H1 (cell line): ENCODE data around the gene PRKN. TPM values are rescaled to one million over a fixed set of nuclear protein-coding genes. Genes with fewer than 3 reads are reported as not detected.

ENCODE experiments used
- CTCF ChIA-PET: fragments of 300-600 bp; sonication (Branson Sonifier 250); formaldehyde crosslinking; loops from one replicate; lab custom pipeline; 2021; ENCODE audit not compliant: partially characterized antibody; lab: Charles Lee
- POLR2A ChIA-PET: fragments of 300-600 bp; sonication (Branson Sonifier 250); formaldehyde crosslinking; loops from one replicate; lab custom pipeline; 2021; ENCODE audit warnings: inconsistent platforms; ENCODE audit not compliant: partially characterized antibody; lab: Charles Lee
- DNase-seq, 2 experiments: peaks; one replicate each; pipeline versions ENCODE4 v3.0.0 to v3.0.0-alpha.2; 2010 to 2022; ENCODE audit warnings: low spot score in 2 of 2, low read depth in 1 of 2, mixed read lengths in 1 of 2
- FAIRE-seq: peaks from 2 replicates; lab custom pipeline; 2011; peaks lifted over from hg19 to GRCh38; lab: Jason Lieb, UNC
- H2AFZ ChIP-seq: 2 replicates; pipeline ENCODE4 v1.8.1; 2012; ENCODE audit warnings: low read length, inconsistent platforms
- H2AK5ac ChIP-seq: 2 replicates; pipeline ENCODE4 v1.6.1; 2013; ENCODE audit warnings: low read depth, low read length
- H2BK120ac ChIP-seq: replicated peaks from 2 replicates; pipeline ENCODE3; 2013; ENCODE audit warnings: low read depth, low read length, inconsistent platforms
- H2BK12ac ChIP-seq: 2 replicates; pipeline ENCODE4 v1.6.1; 2013; ENCODE audit warnings: low read depth, low read length
- H2BK15ac ChIP-seq: 2 replicates; pipeline ENCODE4 v1.6.1; 2013; ENCODE audit warnings: low read length
- H2BK20ac ChIP-seq: 2 replicates; pipeline ENCODE4 v1.6.1; 2013; ENCODE audit warnings: low read length
- H2BK5ac ChIP-seq: 2 replicates; pipeline ENCODE4 v1.6.1; 2013; ENCODE audit warnings: low read depth, low read length
- H3K14ac ChIP-seq: 2 replicates; pipeline ENCODE4 v1.6.1; 2013; ENCODE audit warnings: inconsistent platforms; ENCODE audit not compliant: insufficient read length
- H3K18ac ChIP-seq: 2 replicates; pipeline ENCODE4 v1.6.1; 2013; ENCODE audit warnings: low read length; ENCODE audit errors: extremely low read depth
- H3K23ac ChIP-seq: 2 replicates; pipeline ENCODE4 v1.6.1; 2013; ENCODE audit warnings: inconsistent platforms; ENCODE audit not compliant: insufficient read length
- H3K23me2 ChIP-seq: 2 replicates; pipeline ENCODE4 v1.6.1; 2013; ENCODE audit warnings: low read depth, low read length
- H3K27ac ChIP-seq: 2 replicates; pipeline ENCODE4 v1.6.1; 2011; ENCODE audit warnings: low read depth, low read length, inconsistent platforms
- H3K27me3 ChIP-seq, 4 experiments: replicated peaks in 1 of 4; 1 replicate in 1 of 4; 2 replicates in 3 of 4; pipeline versions ENCODE4 v1.6.1 to v1.8.1; 2011 to 2013; ENCODE audit warnings: low read length in 3 of 4, mild to moderate bottlenecking in 3 of 4, inconsistent platforms in 2 of 4, mixed read lengths in 2 of 4, moderate library complexity in 1 of 4; ENCODE audit not compliant: control insufficient read depth in 3 of 4, insufficient read depth in 3 of 4; ENCODE audit errors: extremely low read depth in 1 of 4
- H3K36me3 ChIP-seq, 4 experiments: 2 replicates each; pipeline versions ENCODE4 v1.6.1 to v1.8.1; 2011 to 2013; ENCODE audit warnings: mild to moderate bottlenecking in 4 of 4, low read length in 3 of 4, moderate library complexity in 2 of 4, control low read depth in 1 of 4, inconsistent platforms in 1 of 4; ENCODE audit not compliant: insufficient read depth in 4 of 4, control insufficient read depth in 2 of 4
- H3K4ac ChIP-seq: replicated peaks from 2 replicates; pipeline ENCODE3; 2013; ENCODE audit warnings: low read length, low read depth, mixed read lengths, inconsistent platforms; ENCODE audit not compliant: insufficient read length
- H3K4me1 ChIP-seq, 4 experiments: replicated peaks in 1 of 4; 1 replicate in 1 of 4; 2 replicates in 3 of 4; pipeline versions ENCODE4 v1.6.1 to v1.8.1; 2011 to 2013; ENCODE audit warnings: low read length in 3 of 4, inconsistent platforms in 2 of 4, mixed read lengths in 1 of 4; ENCODE audit not compliant: insufficient read depth in 4 of 4, control insufficient read depth in 3 of 4
- H3K4me2 ChIP-seq, 2 experiments: 2 replicates each; pipeline versions ENCODE4 v1.6.1 to v1.8.1; 2011 to 2013; ENCODE audit warnings: low read depth in 2 of 2, low read length in 2 of 2, control low read depth in 1 of 2, inconsistent platforms in 1 of 2, mild to moderate bottlenecking in 1 of 2; ENCODE audit not compliant: insufficient read depth in 1 of 2
- H3K4me3 ChIP-seq, 4 experiments: fragments of 200-600, 300-600 bp in 1 of 4; sonication (generic), shearing (Covaris generic), sonication (Bioruptor Twin) in 1 of 4; 2 replicates each; pipeline versions ENCODE4 v1.5.1 to v1.8.1; 2011 to 2016; ENCODE audit warnings: low read length in 4 of 4, low read depth in 3 of 4, control low read depth in 2 of 4, inconsistent platforms in 2 of 4, mild to moderate bottlenecking in 2 of 4, mixed read lengths in 1 of 4, moderate library complexity in 1 of 4; ENCODE audit not compliant: insufficient read depth in 2 of 4; ENCODE audit errors: extremely low read depth in 1 of 4
- H3K56ac ChIP-seq: replicated peaks from 2 replicates; pipeline ENCODE3; 2013; ENCODE audit warnings: low read depth, mild to moderate bottlenecking, mixed read lengths, low read length, inconsistent platforms; ENCODE audit not compliant: insufficient read length
- H3K79me1 ChIP-seq: 2 replicates; pipeline ENCODE4 v1.6.1; 2013; ENCODE audit warnings: low read depth, low read length, control low read depth
- H3K79me2 ChIP-seq, 2 experiments: 2 replicates each; pipeline versions ENCODE4 v1.6.1 to v1.8.1; 2012 to 2013; ENCODE audit warnings: low read length in 2 of 2, mild to moderate bottlenecking in 2 of 2, inconsistent platforms in 1 of 2; ENCODE audit not compliant: insufficient read depth in 2 of 2, control insufficient read depth in 1 of 2
- H3K9ac ChIP-seq, 4 experiments: replicated peaks in 1 of 4; 1 replicate in 1 of 4; 2 replicates in 3 of 4; pipeline versions ENCODE4 v1.6.1 to v1.8.1; 2011 to 2013; ENCODE audit warnings: low read depth in 3 of 4, low read length in 3 of 4, control low read depth in 2 of 4, mild to moderate bottlenecking in 2 of 4, moderate library complexity in 2 of 4, inconsistent platforms in 1 of 4; ENCODE audit errors: extremely low read depth in 1 of 4
- H3K9me3 ChIP-seq, 2 experiments: 2 replicates each; pipeline versions ENCODE4 v1.6.1 to v1.8.1; 2012 to 2013; ENCODE audit warnings: mild to moderate bottlenecking in 2 of 2, moderate library complexity in 2 of 2, control low read depth in 1 of 2, inconsistent platforms in 1 of 2, low read depth in 1 of 2, low read length in 1 of 2, mixed read lengths in 1 of 2; ENCODE audit not compliant: insufficient read depth in 2 of 2
- H4K20me1 ChIP-seq, 2 experiments: replicated peaks in 1 of 2; 2 replicates each; pipeline versions ENCODE3 to v1.8.1; 2011 to 2013; ENCODE audit warnings: inconsistent platforms in 2 of 2, low read length in 2 of 2, mild to moderate bottlenecking in 1 of 2; ENCODE audit not compliant: insufficient read depth in 2 of 2, control insufficient read depth in 1 of 2
- H4K5ac ChIP-seq: 2 replicates; pipeline ENCODE4 v1.6.1; 2013; ENCODE audit warnings: low read length, low read depth, mixed read lengths, inconsistent platforms; ENCODE audit not compliant: insufficient read length
- H4K8ac ChIP-seq: 2 replicates; pipeline ENCODE4 v1.8.0; 2013; ENCODE audit warnings: mild to moderate bottlenecking, moderate library complexity, low read length, inconsistent platforms; ENCODE audit not compliant: insufficient read depth; ENCODE audit errors: extremely low read depth
- H4K91ac ChIP-seq: replicated peaks from 2 replicates; pipeline ENCODE3; 2013; ENCODE audit warnings: low read length, mixed read lengths, inconsistent platforms; ENCODE audit not compliant: insufficient read length
- ATF2 ChIP-seq: IDR thresholded peaks from 2 replicates; pipeline ENCODE4 v1.6.1; 2012; ENCODE audit warnings: low read length, inconsistent platforms
- BACH1 ChIP-seq: IDR thresholded peaks from 2 replicates; pipeline ENCODE4 v1.6.1; 2012; ENCODE audit warnings: low read length, improper control_type of control experiment
- CBX5 ChIP-seq: fragments of 300-800, 300-1000 bp; sonication (generic); IDR thresholded peaks from 2 replicates; pipeline ENCODE4 v1.7.1; 2016; ENCODE audit warnings: antibody characterized with exemption, low read length, low read depth
- CREB1 ChIP-seq: IDR thresholded peaks from 2 replicates; pipeline ENCODE4 v1.6.1; 2012; ENCODE audit warnings: inconsistent platforms
- FOSL1 ChIP-seq: IDR thresholded peaks from 2 replicates; pipeline ENCODE4 v1.6.1; 2011; ENCODE audit warnings: mild to moderate bottlenecking, low read depth, low read length, moderate library complexity; ENCODE audit not compliant: insufficient read depth
- GTF2F1 ChIP-seq: IDR thresholded peaks from 2 replicates; pipeline ENCODE4 v1.6.1; 2012; ENCODE audit warnings: low read depth, low read length, improper control_type of control experiment, borderline replicate concordance
- HDAC6 ChIP-seq: IDR thresholded peaks from one replicate; pipeline ENCODE4 v1.7.1; 2012; ENCODE audit warnings: low read depth, mild to moderate bottlenecking, inconsistent platforms, low read length, moderate library complexity
- POLR2A ChIP-seq, 2 experiments: IDR thresholded peaks; 1 replicate in 1 of 2; 2 replicates in 1 of 2; pipeline ENCODE4 v1.6.1; 2011; ENCODE audit warnings: low read depth in 2 of 2, low read length in 2 of 2, mild to moderate bottlenecking in 2 of 2; ENCODE audit errors: control extremely low read depth in 1 of 2
- POU5F1 ChIP-seq: IDR thresholded peaks from 2 replicates; pipeline ENCODE4 v1.6.1; 2011; ENCODE audit warnings: low read depth, mild to moderate bottlenecking, low read length, moderate library complexity
- RXRA ChIP-seq: IDR thresholded peaks from 2 replicates; pipeline ENCODE4 v1.6.1; 2011; ENCODE audit warnings: low read depth, mild to moderate bottlenecking, low read length, moderate library complexity; ENCODE audit not compliant: insufficient read depth
- SIX5 ChIP-seq: IDR thresholded peaks from 2 replicates; pipeline ENCODE4 v1.6.1; 2011; ENCODE audit warnings: mild to moderate bottlenecking, low read depth, low read length
- TAF7 ChIP-seq: optimal IDR thresholded peaks from 2 replicates; pipeline ENCODE3; 2011; ENCODE audit warnings: low read depth, mild to moderate bottlenecking, inconsistent platforms, low read length, moderate library complexity, borderline replicate concordance
- WGBS, 2 experiments: shearing (Covaris generic) in 1 of 2; methylation state at CpG; one replicate each; pipeline versions ENCODE4 v1.1.6 to v1.1.7; 2013 to 2015; ENCODE audit warnings: low lambda C conversion rate in 2 of 2, mixed read lengths in 2 of 2, inconsistent platforms in 1 of 2, low coverage in 1 of 2, missing lambda C conversion rate in 1 of 2; ENCODE audit not compliant: insufficient replicate concordance in 2 of 2, insufficient coverage in 1 of 2, insufficient read length in 1 of 2; ENCODE audit errors: extremely low coverage in 1 of 2, missing lambda C conversion rate in 1 of 2; 5-methylcytosine and 5-hydroxymethylcytosine counted together
- polyA plus RNA-seq, 7 experiments: library from polyadenylated mRNA; depleted of rRNA in 3 of 7; stranded (reverse) in 5 of 7; unstranded in 2 of 7; fragments of >200 nt in 5 of 7; fragments of 200-250 nt in 2 of 7; gene quantifications; 1 replicate in 5 of 7; 2 replicates in 1 of 7; 4 replicates in 1 of 7; pipeline versions ENCODE4 v1.2.1 to v1.2.3, GENCODE V29; 2011 to 2013; ENCODE audit warnings: missing spikeins in 2 of 7, mixed read lengths in 2 of 7
- total RNA-seq: library from RNA; stranded (reverse); fragmentation: NEBNext Ultra II Directional; extraction: Animal tissue kit (Norgen Biotek cat#: 25700); gene quantifications from 2 replicates; pipeline ENCODE4 v1.2.1, GENCODE V29; 2021

The PRKN gene
- total and polyA plus RNA-seq, 2 of the 8 experiments (the other 6 are each of a cell fraction or from before 2014, with no cell fraction given) = 0.13 to 0.29 TPM

DNA sequence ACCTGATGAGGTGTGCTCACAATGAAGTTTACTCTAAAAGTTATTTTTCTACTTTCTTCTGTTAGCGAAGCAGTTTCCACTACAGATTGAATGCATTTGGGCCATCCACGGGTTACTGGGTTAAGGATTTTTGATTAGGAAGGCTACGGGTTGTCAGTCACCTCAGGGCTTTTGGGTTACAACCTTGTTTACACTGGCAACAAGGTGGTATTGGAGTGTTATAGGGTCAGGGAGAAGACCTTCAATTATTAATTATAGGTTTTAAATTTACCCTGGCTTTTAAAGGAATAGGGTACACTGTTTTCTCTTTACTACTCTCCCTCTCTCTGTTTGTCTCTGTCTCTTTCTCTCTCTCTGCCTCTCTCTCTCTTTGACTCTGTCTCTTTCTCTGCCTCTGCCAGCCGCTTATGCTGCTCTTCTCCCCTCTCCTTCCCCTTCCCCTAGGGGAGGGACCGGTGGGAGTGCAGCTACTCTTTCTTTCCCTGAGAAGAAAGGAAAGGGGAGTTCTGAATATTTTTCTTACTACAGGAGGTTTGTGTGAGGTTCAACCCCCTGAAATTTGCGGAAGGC is 1413.5 kb downstream of the PRKN start:
- CTCF ChIA-PET = no interaction called here
- Histone ChIP-seq H3K79me1 (no peaks in the 10 kb centered on the region), H2AFZ (no peak overlapping the region), H2BK20ac (no peak overlapping the region), H4K20me1 (no peaks in the 10 kb centered on the region), H2AK5ac (no peak overlapping the region), H4K5ac (no peak overlapping the region), H3K23ac (no peak overlapping the region), H3K4me1 (no peaks in the 10 kb centered on the region; a peak in 1 of 7 replicates), H3K27me3 (no peaks in the 10 kb centered on the region), H3K4me3 (no peak overlapping the region), H3K27ac (no peak overlapping the region), H3K14ac (no peak overlapping the region), H2BK5ac (no peak overlapping the region), H3K4me2 (no peak overlapping the region), H4K91ac (no peak overlapping the region), H3K23me2 (0 out of 2 replicates have a peak, but pooled peaks cover 1% of the 10 kb centered on the region), H3K56ac (no peak overlapping the region), H3K9me3 (peaks cover 3 to 10% of the 10 kb centered on the region in 2 experiments; a peak in 2 of 4 replicates), H3K18ac (no peak overlapping the region), H3K9ac (no peak overlapping the region), H4K8ac (no peak overlapping the region), H3K36me3 (no peaks in the 10 kb centered on the region), H3K79me2 (no peaks in the 10 kb centered on the region), H3K4ac (no peak overlapping the region), H2BK12ac (no peak overlapping the region), H2BK15ac (no peak overlapping the region), H2BK120ac (no peak overlapping the region)
- POLR2A ChIA-PET = no interaction called here
- no peak for DNase-seq
- WGBS, 2 experiments = 98% methylated on average over 5 of the region's 6 CpGs; no CpG with 5 or more reads in 1 of the 2 experiments
- FAIRE-seq = no peak
- TF ChIP-seq POU5F1 (no peak), TAF7 (no peak), BACH1 (no peak), CREB1 (no peak), FOSL1 (no peak), POLR2A (IDR thresholded peaks at IDR 0.05; ENCODE audit: control extremely low read depth in 1 of 2, low read depth in 2 of 2, low read length in 2 of 2) (no peak), RXRA (no peak), SIX5 (no peak), ATF2 (no peak), GTF2F1 (no peak), CBX5 (no peak), HDAC6 (no peak)
